Common myeloid progenitor, CD34-positive (primary cell): Measurements from ENCODE around the gene CERKL.

Experiments used
- CTCF ChIA-PET: fragments of 350-600 bp; sonication (Branson Sonifier 250); formaldehyde crosslinking; loops from one replicate; lab custom pipeline; 2021; ENCODE audit warnings: antibody characterized with exemption; lab: Charles Lee
- POLR2A ChIA-PET: fragments of 350-600 bp; sonication (Branson Sonifier 250); formaldehyde crosslinking; loops from one replicate; lab custom pipeline; 2021; ENCODE audit warnings: antibody characterized with exemption; lab: Charles Lee
- DNase-seq, 3 donors: peaks; one replicate each; pipeline versions ENCODE4 v3.0.0 to v3.0.0-alpha.2; 2013
- H3K27ac ChIP-seq, 2 experiments: 1 replicate in 1 of 2; 2 replicates in 1 of 2; pipeline ENCODE4 v1.7.0; 2013; ENCODE audit warnings: inconsistent platforms in 2 of 2, low read length in 2 of 2, mild to moderate bottlenecking in 2 of 2, low read depth in 1 of 2, moderate library complexity in 1 of 2; ENCODE audit not compliant: severe bottlenecking in 2 of 2, insufficient read depth in 1 of 2, poor library complexity in 1 of 2
- H3K27me3 ChIP-seq, 5 experiments: replicated peaks in 2 of 5; 1 replicate in 3 of 5; 2 replicates in 2 of 5; pipeline versions ENCODE4 v1.6.1 to v1.7.0; 2013; ENCODE audit warnings: low read length in 4 of 5, mild to moderate bottlenecking in 2 of 5, moderate library complexity in 2 of 5, inconsistent platforms in 1 of 5; ENCODE audit not compliant: insufficient read depth in 5 of 5, control insufficient read depth in 4 of 5
- H3K36me3 ChIP-seq, 4 experiments: 1 replicate in 2 of 4; 2 replicates in 2 of 4; pipeline versions ENCODE4 v1.6.1 to v1.7.0; 2013; ENCODE audit warnings: low read length in 3 of 4, control low read depth in 1 of 4, mild to moderate bottlenecking in 1 of 4; ENCODE audit not compliant: control insufficient read depth in 4 of 4, insufficient read depth in 4 of 4
- H3K4me1 ChIP-seq, 4 experiments: 1 replicate in 3 of 4; 2 replicates in 1 of 4; pipeline versions ENCODE4 v1.6.1 to v1.7.1; 2013; ENCODE audit warnings: low read length in 3 of 4, mild to moderate bottlenecking in 3 of 4, control low read depth in 1 of 4, inconsistent platforms in 1 of 4, moderate library complexity in 1 of 4; ENCODE audit not compliant: control insufficient read depth in 4 of 4, insufficient read depth in 4 of 4; ENCODE audit errors: control extremely low read depth in 1 of 4
- H3K4me3 ChIP-seq, 7 experiments: 1 replicate in 4 of 7; 2 replicates in 3 of 7; pipeline versions ENCODE4 v1.5.1 to v1.7.0; 2013; ENCODE audit warnings: mild to moderate bottlenecking in 7 of 7, low read length in 6 of 7, moderate library complexity in 6 of 7, inconsistent platforms in 2 of 7, low read depth in 2 of 7, control low read depth in 1 of 7; ENCODE audit not compliant: insufficient read depth in 4 of 7, control insufficient read depth in 1 of 7; ENCODE audit errors: extremely low read depth in 1 of 7
- H3K9me3 ChIP-seq, 5 experiments: 1 replicate in 4 of 5; 2 replicates in 1 of 5; pipeline versions ENCODE4 v1.6.1 to v1.7.1; 2013; ENCODE audit warnings: low read length in 4 of 5, mild to moderate bottlenecking in 2 of 5, inconsistent platforms in 1 of 5, low read depth in 1 of 5, moderate library complexity in 1 of 5; ENCODE audit not compliant: control insufficient read depth in 4 of 5, insufficient read depth in 2 of 5; ENCODE audit errors: control extremely low read depth in 1 of 5
- WGBS: methylation state at CpG from one replicate; pipeline ENCODE4 v1.1.5; 2013; ENCODE audit not compliant: insufficient coverage; 5-methylcytosine and 5-hydroxymethylcytosine counted together

The CERKL gene

DNA sequence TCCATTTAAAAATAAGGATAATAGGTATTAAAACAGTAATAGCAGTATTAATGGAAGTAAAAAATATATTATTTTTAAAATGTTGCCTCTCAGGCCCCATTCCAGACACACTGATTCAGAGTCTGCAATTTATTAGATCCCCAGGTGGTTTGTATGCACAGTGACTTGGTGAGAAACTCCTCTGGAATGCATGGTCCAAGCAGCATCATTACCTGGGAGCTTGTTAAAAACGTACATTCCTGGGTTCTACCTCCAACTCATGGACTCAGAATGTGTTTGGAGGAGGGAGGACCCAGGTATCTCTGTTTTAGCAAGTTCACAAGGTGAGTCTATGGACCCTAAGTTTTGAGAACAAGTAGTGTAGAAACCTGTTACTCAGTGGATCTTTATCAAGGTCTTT lies 104.1 kb downstream of the CERKL start:
- Histone ChIP-seq H3K4me3 (no peak overlapping the region), H3K9me3 (no peaks in the 10 kb centered on the region), H3K27me3 (no peaks in the 10 kb centered on the region), H3K27ac (no peak overlapping the region), H3K36me3 (no peaks in the 10 kb centered on the region), H3K4me1 (no peaks in the 10 kb centered on the region)
- 86% methylated on average over 1 of the region's 1 CpG for WGBS
- ChIA-PET POLR2A (no interaction called here), CTCF (no interaction called here)
- no peak for DNase-seq

DNA sequence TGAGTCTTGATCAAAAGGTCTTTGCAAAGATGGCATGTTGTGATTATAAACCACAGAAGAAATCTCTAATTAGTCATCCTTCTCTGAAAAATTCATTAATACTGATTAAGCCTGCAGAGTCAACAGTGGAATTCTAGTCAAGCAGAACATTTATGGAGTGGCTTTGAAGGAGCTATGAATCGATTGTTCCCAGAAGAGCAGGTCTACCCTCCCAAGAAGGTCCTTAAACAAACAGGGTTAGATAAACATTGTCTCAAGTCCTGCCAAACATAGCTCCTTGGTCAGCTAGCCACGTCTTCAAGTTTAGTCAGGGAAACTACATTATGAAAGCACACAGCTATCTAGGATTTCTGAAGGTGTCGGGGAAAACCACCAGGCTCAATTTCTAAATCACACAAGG lies 110.8 kb downstream of the CERKL start:
- Histone ChIP-seq H3K27me3 (no peaks in the 10 kb centered on the region), H3K9me3 (no peaks in the 10 kb centered on the region), H3K36me3 (peaks cover 0 to 2% (median under 1%) of the 10 kb centered on the region in 4 experiments), H3K4me1 (no peaks in the 10 kb centered on the region), H3K4me3 (no peak overlapping the region), H3K27ac (no peak overlapping the region)
- CTCF ChIA-PET: interaction anchor here (1.9 kb wide), 1 partner anchor 170 kb away, joined by 5 read pairs; no protein-coding TSS in a partner anchor
- WGBS: 94% methylated on average over 3 of the region's 3 CpGs
- DNase-seq: no peak
- POLR2A ChIA-PET: no interaction called here

- Histone ChIP-seq H3K4me1 (no peaks in the 10 kb centered on the region), H3K9me3 (no peaks in the 10 kb centered on the region), H3K4me3 (no peak overlapping the region), H3K27ac (no peak overlapping the region), H3K27me3 (no peaks in the 10 kb centered on the region), H3K36me3 (peaks cover 23 to 40% (median 30%) of the 10 kb centered on the region in 4 experiments)
- CTCF ChIA-PET: no interaction called here
- no CpG with 5 or more reads among the region's 2 CpGs for WGBS
- no peak for DNase-seq
- POLR2A ChIA-PET: no interaction called here
Observed at GRCh38 chr2:181542170-181542569, 114.7 kb downstream of the CERKL start.

- no peak overlapping the region for H3K4me3 ChIP-seq
- WGBS: 100% methylated on average over 4 of the region's 4 CpGs
- POLR2A ChIA-PET: no interaction called here
Observed at GRCh38 chr2:181540421-181540820, 116.5 kb downstream of the CERKL start.

GRCh38 chr2:181536730-181537129 lies 120.2 kb downstream of the CERKL start:
- no peaks in the 10 kb centered on the region for H3K27me3 ChIP-seq
- ChIA-PET POLR2A (no interaction called here), CTCF (no interaction called here)
- H3K27ac ChIP-seq: no peak overlapping the region
- no peak for DNase-seq
- H3K4me3 ChIP-seq: no peak overlapping the region
- peaks cover 44 to 89% (median 66%) of the 10 kb centered on the region in 4 experiments for H3K36me3 ChIP-seq
- no peaks in the 10 kb centered on the region for H3K9me3 ChIP-seq
- no peaks in the 10 kb centered on the region for H3K4me1 ChIP-seq
- no CpG with 5 or more reads among the region's 2 CpGs for WGBS

More at GRCh38 chr2:181540421-181540820, 116.5 kb downstream of the CERKL start:
- Histone ChIP-seq H3K36me3 (peaks cover 26 to 55% (median 40%) of the 10 kb centered on the region in 4 experiments), H3K4me1 (no peaks in the 10 kb centered on the region), H3K9me3 (no peaks in the 10 kb centered on the region), H3K27me3 (no peaks in the 10 kb centered on the region), H3K27ac (no peak overlapping the region)
- CTCF ChIA-PET: interaction anchor here (0.8 to 2.3 kb wide), 2 partner anchors 11 to 13 kb away, joined by 3 to 8 read pairs; no protein-coding TSS in a partner anchor
- no peak for DNase-seq

- H3K4me1 ChIP-seq: no peaks in the 10 kb centered on the region
- 100% methylated on average over 1 of the region's 1 CpG for WGBS
- CTCF ChIA-PET: no interaction called here
- POLR2A ChIA-PET: no interaction called here
- H3K4me3 ChIP-seq: no peak overlapping the region
- no peaks in the 10 kb centered on the region for H3K27me3 ChIP-seq
- no peak overlapping the region for H3K27ac ChIP-seq
- no peak for DNase-seq
- peaks cover 45 to 94% (median 69%) of the 10 kb centered on the region in 4 experiments for H3K36me3 ChIP-seq
- H3K9me3 ChIP-seq: no peaks in the 10 kb centered on the region
Observed at GRCh38 chr2:181528441-181528840, 128.5 kb downstream of the CERKL start.

DNA sequence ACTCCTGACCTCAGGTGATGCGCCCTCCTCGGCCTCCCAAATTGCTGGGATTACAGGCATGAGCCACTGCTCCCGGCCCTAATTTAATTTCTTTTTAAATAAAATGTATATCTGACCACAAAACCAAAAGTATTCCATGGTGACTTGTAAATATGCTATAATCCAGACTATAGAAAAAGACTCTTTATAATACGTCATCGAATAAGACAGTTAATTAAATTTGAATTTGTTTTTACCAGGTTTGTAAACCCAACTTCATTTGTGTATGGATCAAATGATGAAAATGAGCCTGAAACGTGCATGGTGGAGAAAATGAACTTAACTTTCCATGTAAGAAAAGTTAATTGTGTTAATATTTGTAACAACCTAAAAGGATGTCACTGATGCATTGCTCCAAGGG lies 129.8 kb downstream of the CERKL start:
- H3K27me3 ChIP-seq: no peaks in the 10 kb centered on the region
- no peak overlapping the region for H3K4me3 ChIP-seq
- CTCF ChIA-PET: no interaction called here
- H3K36me3 ChIP-seq: peaks cover 47 to 97% (median 72%) of the 10 kb centered on the region in 4 experiments
- WGBS: 100% methylated on average over 2 of the region's 6 CpGs
- no peak for DNase-seq
- no peaks in the 10 kb centered on the region for H3K9me3 ChIP-seq
- POLR2A ChIA-PET: no interaction called here
- peak overlapping the region in 1 of 2 experiments; percentile 27 for H3K27ac ChIP-seq
- no peaks in the 10 kb centered on the region for H3K4me1 ChIP-seq
